ENCODE data around the gene APEX1. TPM values are rescaled to one million over a fixed set of nuclear protein-coding genes. Genes with fewer than 3 reads are reported as not detected.

Gene APEX1
- total RNA-seq, 4 donors from 2014 or later: 52.4 to 208 (median 93.3) TPM

DNA sequence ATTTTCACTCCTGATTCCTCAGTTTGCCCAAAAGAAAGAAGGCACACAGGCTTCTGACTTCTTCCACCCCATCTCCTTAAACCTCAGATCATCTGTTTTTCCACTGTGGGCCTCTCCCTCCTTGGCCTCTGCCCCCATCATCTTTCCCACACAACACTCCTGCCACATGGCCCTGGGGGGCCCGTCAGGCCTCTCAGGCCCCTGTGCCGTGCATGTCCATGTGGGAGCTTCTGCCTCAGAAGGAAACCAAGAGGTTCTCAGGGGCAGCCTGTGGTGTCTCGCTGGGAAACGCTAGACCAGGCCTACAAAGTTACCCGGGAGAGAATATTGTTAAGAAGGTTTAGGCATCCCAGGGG is 27.0 kb upstream of the APEX1 start:
- TF ChIP-seq, protein P1, sequence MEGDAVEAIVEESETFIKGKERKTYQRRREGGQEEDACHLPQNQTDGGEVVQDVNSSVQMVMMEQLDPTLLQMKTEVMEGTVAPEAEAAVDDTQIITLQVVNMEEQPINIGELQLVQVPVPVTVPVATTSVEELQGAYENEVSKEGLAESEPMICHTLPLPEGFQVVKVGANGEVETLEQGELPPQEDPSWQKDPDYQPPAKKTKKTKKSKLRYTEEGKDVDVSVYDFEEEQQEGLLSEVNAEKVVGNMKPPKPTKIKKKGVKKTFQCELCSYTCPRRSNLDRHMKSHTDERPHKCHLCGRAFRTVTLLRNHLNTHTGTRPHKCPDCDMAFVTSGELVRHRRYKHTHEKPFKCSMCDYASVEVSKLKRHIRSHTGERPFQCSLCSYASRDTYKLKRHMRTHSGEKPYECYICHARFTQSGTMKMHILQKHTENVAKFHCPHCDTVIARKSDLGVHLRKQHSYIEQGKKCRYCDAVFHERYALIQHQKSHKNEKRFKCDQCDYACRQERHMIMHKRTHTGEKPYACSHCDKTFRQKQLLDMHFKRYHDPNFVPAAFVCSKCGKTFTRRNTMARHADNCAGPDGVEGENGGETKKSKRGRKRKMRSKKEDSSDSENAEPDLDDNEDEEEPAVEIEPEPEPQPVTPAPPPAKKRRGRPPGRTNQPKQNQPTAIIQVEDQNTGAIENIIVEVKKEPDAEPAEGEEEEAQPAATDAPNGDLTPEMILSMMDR (IDR thresholded peaks at IDR 0.05): no peak
- TF ChIP-seq POLR2A (IDR thresholded peaks at IDR 0.05): no peak
- Histone ChIP-seq H3K27ac (no peak overlapping the region), H3K4me1 (no peaks in the 10 kb centered on the region), H3K4me3 (no peak overlapping the region), H3K9me3 (no peaks in the 10 kb centered on the region), H3K36me3 (no peaks in the 10 kb centered on the region), H3K27me3 (no peaks in the 10 kb centered on the region)
- intact Hi-C loops (cut with DNase I; ENCODE audit: low total_unique reads): no loop called here
- no peak for DNase-seq

DNA sequence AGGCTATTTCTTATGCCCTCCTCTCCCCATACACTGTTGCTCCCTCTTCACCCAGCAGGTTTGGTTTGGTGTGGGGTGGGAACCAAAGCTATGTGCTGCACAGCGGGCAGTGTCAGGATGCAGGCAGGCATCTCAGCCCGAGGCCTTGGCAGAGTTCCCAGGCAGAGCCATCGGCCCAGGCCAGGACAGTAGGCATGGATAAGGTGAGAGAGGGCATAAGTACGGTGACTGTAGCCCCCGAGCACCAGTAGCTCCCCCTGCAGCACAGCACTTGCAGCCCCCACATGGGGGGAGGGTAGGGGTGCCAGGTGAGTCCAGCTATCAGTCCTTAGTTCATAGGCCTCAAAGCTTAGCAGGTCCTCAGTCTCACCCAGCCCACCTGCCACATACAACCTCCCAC is 26.2 kb upstream of the APEX1 start:
- H3K36me3 ChIP-seq: no peaks in the 10 kb centered on the region
- TF ChIP-seq, protein P1 (IDR thresholded peaks at IDR 0.05): no peak
- no peak for TF ChIP-seq POLR2A (IDR thresholded peaks at IDR 0.05)
- H3K27me3 ChIP-seq: no peaks in the 10 kb centered on the region
- H3K4me1 ChIP-seq: no peaks in the 10 kb centered on the region
- DNase-seq: no peak
- H3K9me3 ChIP-seq: no peaks in the 10 kb centered on the region
- intact Hi-C loops (cut with DNase I; ENCODE audit: low total_unique reads): no loop called here
- no peak overlapping the region for H3K27ac ChIP-seq
- H3K4me3 ChIP-seq: no peak overlapping the region

DNA sequence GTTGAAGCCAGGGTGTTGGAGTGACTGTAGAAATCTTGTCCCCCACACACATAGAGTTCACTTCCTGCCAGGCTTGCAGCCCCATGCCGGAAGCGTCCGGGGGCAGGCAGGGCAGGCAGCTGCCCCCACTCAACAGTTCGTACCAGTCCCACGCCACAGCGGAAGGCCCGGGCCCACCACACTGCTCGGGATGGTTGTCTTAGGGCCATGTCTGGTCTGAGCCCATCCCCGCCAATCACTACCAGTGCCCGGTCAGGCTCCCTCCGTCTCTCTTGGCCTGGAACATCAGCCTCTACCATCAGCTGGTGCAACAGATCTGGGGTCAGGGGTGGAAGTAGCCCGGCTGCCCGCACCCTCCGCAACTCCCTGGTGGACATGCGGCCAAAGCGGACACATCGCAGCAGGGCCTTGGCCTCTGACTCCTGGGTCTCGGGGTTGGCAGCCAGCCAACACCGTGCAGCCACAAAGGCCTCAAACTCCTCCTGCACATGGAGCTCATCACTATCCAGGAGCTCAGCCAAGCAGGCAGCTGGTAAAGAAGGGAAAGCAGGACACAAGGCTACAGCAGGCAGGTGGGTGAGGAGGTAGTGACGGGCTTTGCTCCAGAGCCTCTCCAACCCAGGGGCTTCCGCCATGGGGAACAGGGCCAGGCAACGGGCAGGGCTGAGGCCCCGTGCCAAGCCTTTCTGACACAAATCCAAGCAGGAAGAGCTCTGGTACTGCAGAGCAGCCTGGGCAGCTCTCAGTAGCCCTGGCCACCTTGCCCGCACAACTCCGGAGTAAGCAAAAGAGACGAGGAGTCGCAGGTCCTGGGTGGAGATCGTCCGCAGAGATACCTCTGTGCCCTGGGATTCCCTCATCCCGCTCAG is 25.0 kb upstream of the APEX1 start:
- no peak overlapping the region for H3K27ac ChIP-seq
- intact Hi-C loops (cut with DNase I; ENCODE audit: low total_unique reads): no loop called here
- TF ChIP-seq POLR2A (IDR thresholded peaks at IDR 0.05): no peak
- TF ChIP-seq, protein P1 (IDR thresholded peaks at IDR 0.05): no peak
- no peaks in the 10 kb centered on the region for H3K9me3 ChIP-seq
- no peaks in the 10 kb centered on the region for H3K27me3 ChIP-seq
- no peak for DNase-seq
- H3K36me3 ChIP-seq: no peaks in the 10 kb centered on the region
- H3K4me1 ChIP-seq: no peaks in the 10 kb centered on the region
- no peak overlapping the region for H3K4me3 ChIP-seq

DNA sequence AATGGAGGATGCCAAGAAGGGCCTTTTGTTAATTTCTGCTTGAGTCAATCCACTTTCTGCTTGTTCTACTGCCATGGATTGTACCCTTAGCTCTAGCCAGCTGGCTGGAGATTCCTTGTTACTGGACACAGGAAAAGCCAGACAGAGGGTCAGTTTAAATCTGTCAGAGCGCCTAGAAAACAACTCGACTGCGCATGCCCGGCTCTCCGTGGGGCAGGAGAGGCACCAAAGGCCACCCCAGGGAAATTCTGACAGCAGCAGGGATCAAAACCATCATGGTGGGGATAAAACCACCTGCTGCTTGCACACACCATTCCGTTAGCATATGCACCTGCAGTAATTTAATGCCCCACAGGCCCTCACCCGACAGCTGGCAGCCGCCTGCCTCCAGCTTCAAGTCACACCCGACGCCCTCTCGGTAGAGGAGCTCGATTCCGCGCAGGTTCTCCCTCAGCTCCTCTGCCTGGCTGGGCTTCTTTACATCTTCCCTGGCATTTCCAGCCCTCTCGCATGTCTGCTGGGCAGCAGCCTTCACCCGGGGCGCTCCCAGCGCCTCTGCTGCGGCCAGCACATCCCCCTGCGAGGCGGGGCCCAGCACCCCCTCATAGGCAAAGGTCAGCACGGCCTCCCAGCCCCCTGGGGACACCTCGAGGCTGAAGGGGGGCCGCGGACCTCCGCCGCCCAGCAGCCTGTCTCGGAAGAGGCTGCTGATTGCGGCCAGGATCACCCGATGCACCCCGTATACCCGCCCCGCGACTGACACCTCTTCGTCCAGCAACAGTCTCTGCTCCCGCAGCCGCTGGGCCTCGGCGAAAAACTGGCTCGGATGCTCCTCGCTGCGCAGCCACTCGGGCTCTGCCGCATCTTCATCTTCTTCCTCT is 20.1 kb upstream of the APEX1 start:
- no peaks in the 10 kb centered on the region for H3K9me3 ChIP-seq
- peak overlapping the region; percentile 69 to 76 for H3K27ac ChIP-seq
- H3K4me3 ChIP-seq: peak overlapping the region; percentile 28
- no peaks in the 10 kb centered on the region for H3K27me3 ChIP-seq
- peak; percentile 73 to 78 for DNase-seq
- intact Hi-C loops (cut with DNase I; ENCODE audit: low total_unique reads): no loop called here
- TF ChIP-seq, protein P1 (IDR thresholded peaks at IDR 0.05): no peak
- no peak for TF ChIP-seq POLR2A (IDR thresholded peaks at IDR 0.05)
- H3K4me1 ChIP-seq: no peaks in the 10 kb centered on the region
- no peaks in the 10 kb centered on the region for H3K36me3 ChIP-seq
